Measurements from ENCODE around the gene GATD1. TPM values are rescaled to one million over a fixed set of nuclear protein-coding genes. Genes with fewer than 3 reads are reported as not detected.

Gene GATD1
- total and polyA plus RNA-seq, 10 of the 15 experiments (the other 5 are each of a cell fraction or from before 2014, with no cell fraction given), result 1.2 to 92.6 (median 22.3) TPM

- Histone ChIP-seq H3K4me2 (ENCODE audit: control insufficient read depth, insufficient read depth) (peak overlapping the region; percentile 92), H3K27me3 (replicated peaks in 1 of 2; ENCODE audit: control insufficient read depth in 2 of 2, insufficient read depth in 2 of 2, low read length in 1 of 2) (no peaks in the 10 kb centered on the region), H3K9me3 (replicated peaks; ENCODE audit: control insufficient read depth, insufficient read depth, low read length) (no peaks in the 10 kb centered on the region), H4K20me1 (ENCODE audit: control insufficient read depth, insufficient read depth) (no peaks in the 10 kb centered on the region), H3K9ac (ENCODE audit: control insufficient read depth, insufficient read depth, low read length) (peak overlapping the region; percentile 90), H3K27ac (ENCODE audit: control insufficient read depth, insufficient read depth) (peak overlapping the region; percentile 78), H2AFZ (ENCODE audit: control insufficient read depth, low read depth, low read length) (no peak overlapping the region), H3K79me2 (ENCODE audit: control insufficient read depth, insufficient read depth, low read length) (peaks cover 41% of the 10 kb centered on the region), H3K4me3 (peak overlapping the region; percentile 99), H3K36me3 (ENCODE audit: control insufficient read depth in 2 of 2, insufficient read depth in 2 of 2, low read length in 1 of 2) (peaks cover 0 to 14% of the 10 kb centered on the region in 2 experiments; a peak in 3 of 4 replicates), H3K4me1 (ENCODE audit: control insufficient read depth, insufficient read depth, low read length) (peaks cover 13% of the 10 kb centered on the region)
- BruUV-seq (replicated peaks), result no TSS peak
- CTCF ChIA-PET, result interaction anchor here (0.5 to 0.9 kb wide), 4 partner anchors 23 to 250 kb away, joined by 3 to 5 read pairs (median 3); no protein-coding TSS in a partner anchor
- FAIRE-seq (no peak), ATAC-seq (peak; percentile 2), DNase-seq (ENCODE audit: low read depth, low spot score) (no peak)
- POLR2A ChIA-PET, result interaction anchor here (0.9 to 1.4 kb wide), 3 partner anchors 20 to 29 kb away, joined by 3 to 10 read pairs (median 3); partner anchors contain the start of gene TALDO1
- intact Hi-C loops (cut with micrococcal nuclease; ENCODE audit: unreplicated experiment) (no loop called here), in situ Hi-C loops (cut with MboI) (no loop called here)
- RAD21 ChIA-PET (ENCODE audit: unreplicated experiment), result interaction anchor here (0.9 to 1.7 kb wide), 2 partner anchors 50 to 160 kb away, joined by 3 to 4 read pairs; partner anchors contain the start of gene IRF7
- SMC1A ChIA-PET (ENCODE audit: uncharacterized antibody, unreplicated experiment), result interaction anchor here (0.6 kb wide), 1 partner anchor 265 kb away, joined by 3 read pairs; no protein-coding TSS in a partner anchor
- TF ChIP-seq E2F8 (IDR thresholded peaks at IDR 0.05; ENCODE audit: low read depth, partially characterized antibody) (no peak), EED (IDR thresholded peaks at IDR 0.05; ENCODE audit: low read depth) (no peak), IKZF1 (conservative IDR thresholded peaks at IDR 0.05) (no peak), RB1 (IDR thresholded peaks at IDR 0.05; ENCODE audit: borderline replicate concordance) (no peak), ETV6 (conservative IDR thresholded peaks at IDR 0.05 in 1 of 2, IDR thresholded peaks at IDR 0.05 in 1 of 2; ENCODE audit: borderline replicate concordance in 1 of 2, low read depth in 1 of 2) (no peak), MLLT1 (IDR thresholded peaks at IDR 0.05) (no peak), POLR2AphosphoS2 (IDR thresholded peaks at IDR 0.05; ENCODE audit: low read depth, low read length) (no peak), PBX3 (IDR thresholded peaks at IDR 0.05; ENCODE audit: insufficient replicate concordance, low read depth, low read length) (no peak)
- WGBS (ENCODE audit: insufficient coverage, insufficient replicate concordance, low lambda C conversion rate, missing lambda C conversion rate), result 22% methylated on average over 11 of the region's 11 CpGs
Measured at GRCh38 chr11:776263-776560, 1.1 kb downstream of the GATD1 start.

Data from GM12878 (cell line).